ENCODE results near the gene DGCR8.

- TF ChIP-seq, protein P1, sequence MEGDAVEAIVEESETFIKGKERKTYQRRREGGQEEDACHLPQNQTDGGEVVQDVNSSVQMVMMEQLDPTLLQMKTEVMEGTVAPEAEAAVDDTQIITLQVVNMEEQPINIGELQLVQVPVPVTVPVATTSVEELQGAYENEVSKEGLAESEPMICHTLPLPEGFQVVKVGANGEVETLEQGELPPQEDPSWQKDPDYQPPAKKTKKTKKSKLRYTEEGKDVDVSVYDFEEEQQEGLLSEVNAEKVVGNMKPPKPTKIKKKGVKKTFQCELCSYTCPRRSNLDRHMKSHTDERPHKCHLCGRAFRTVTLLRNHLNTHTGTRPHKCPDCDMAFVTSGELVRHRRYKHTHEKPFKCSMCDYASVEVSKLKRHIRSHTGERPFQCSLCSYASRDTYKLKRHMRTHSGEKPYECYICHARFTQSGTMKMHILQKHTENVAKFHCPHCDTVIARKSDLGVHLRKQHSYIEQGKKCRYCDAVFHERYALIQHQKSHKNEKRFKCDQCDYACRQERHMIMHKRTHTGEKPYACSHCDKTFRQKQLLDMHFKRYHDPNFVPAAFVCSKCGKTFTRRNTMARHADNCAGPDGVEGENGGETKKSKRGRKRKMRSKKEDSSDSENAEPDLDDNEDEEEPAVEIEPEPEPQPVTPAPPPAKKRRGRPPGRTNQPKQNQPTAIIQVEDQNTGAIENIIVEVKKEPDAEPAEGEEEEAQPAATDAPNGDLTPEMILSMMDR (conservative IDR thresholded peaks at IDR 0.05), result no peak
- no peak for TF ChIP-seq EZH2 (IDR thresholded peaks at IDR 0.05; ENCODE audit: low read depth)
Measured at GRCh38 chr22:20055144-20055543, 24.9 kb upstream of the DGCR8 start.

Measured in PC-9 (cell line).